Fibroblast of the conjunctiva (primary cell): ENCODE results near the gene ASPM.

Experiments used
- DNase-seq: peaks from one replicate; pipeline ENCODE4 v3.0.0-alpha.2; 2010; ENCODE audit warnings: low read depth

The ASPM gene

GRCh38 chr1:197083474-197083873, 63.0 kb downstream of the ASPM start:
- no peak for DNase-seq

- no peak for DNase-seq
Measured at GRCh38 chr1:197081117-197081753, 65.2 kb downstream of the ASPM start.

- DNase-seq: no peak
Measured at GRCh38 chr1:197080323-197080722, 66.1 kb downstream of the ASPM start.

GRCh38 chr1:197076585-197076984, 69.9 kb downstream of the ASPM start:
- no peak for DNase-seq

- DNase-seq: no peak
Measured at GRCh38 chr1:197073978-197074377, 72.5 kb downstream of the ASPM start.

GRCh38 chr1:197067457-197067818, 79.0 kb downstream of the ASPM start:
- DNase-seq: no peak

- DNase-seq: no peak
Measured at GRCh38 chr1:197066719-197067456, 79.6 kb downstream of the ASPM start, which contains the start of gene F13B. Gene F13B (minus strand): TSS chr1:197067260. CDS start chr1:197067223, 37 bp downstream.

- no peak for DNase-seq
Measured at GRCh38 chr1:197066277-197066676, 80.2 kb downstream of the ASPM start.

GRCh38 chr1:197065559-197065958, 80.9 kb downstream of the ASPM start:
- no peak for DNase-seq

GRCh38 chr1:197063212-197063611, 83.3 kb downstream of the ASPM start:
- no peak for DNase-seq

- DNase-seq: no peak
Measured at GRCh38 chr1:197062692-197063091, 83.8 kb downstream of the ASPM start.

GRCh38 chr1:197049100-197049499, 97.4 kb downstream of the ASPM start:
- no peak for DNase-seq

- DNase-seq: no peak
Measured at GRCh38 chr1:197042676-197043341, 103.7 kb downstream of the ASPM start.

- no peak for DNase-seq
Measured at GRCh38 chr1:197041486-197042353, 104.7 kb downstream of the ASPM start.

GRCh38 chr1:197036861-197037260, 109.6 kb downstream of the ASPM start:
- no peak for DNase-seq

GRCh38 chr1:197034631-197035339, 111.7 kb downstream of the ASPM start:
- peak; percentile 49 for DNase-seq
